HG03521 (cell line): ENCODE results near the gene EEFSEC.

Experiments used
- ATAC-seq: cut with Tn5 transposase; IDR thresholded peaks from one replicate; pipeline ENCODE4 v1.9.1; 2021; ENCODE audit warnings: mild to moderate bottlenecking, moderate library complexity; ENCODE audit not compliant: unreplicated experiment

The EEFSEC gene

DNA sequence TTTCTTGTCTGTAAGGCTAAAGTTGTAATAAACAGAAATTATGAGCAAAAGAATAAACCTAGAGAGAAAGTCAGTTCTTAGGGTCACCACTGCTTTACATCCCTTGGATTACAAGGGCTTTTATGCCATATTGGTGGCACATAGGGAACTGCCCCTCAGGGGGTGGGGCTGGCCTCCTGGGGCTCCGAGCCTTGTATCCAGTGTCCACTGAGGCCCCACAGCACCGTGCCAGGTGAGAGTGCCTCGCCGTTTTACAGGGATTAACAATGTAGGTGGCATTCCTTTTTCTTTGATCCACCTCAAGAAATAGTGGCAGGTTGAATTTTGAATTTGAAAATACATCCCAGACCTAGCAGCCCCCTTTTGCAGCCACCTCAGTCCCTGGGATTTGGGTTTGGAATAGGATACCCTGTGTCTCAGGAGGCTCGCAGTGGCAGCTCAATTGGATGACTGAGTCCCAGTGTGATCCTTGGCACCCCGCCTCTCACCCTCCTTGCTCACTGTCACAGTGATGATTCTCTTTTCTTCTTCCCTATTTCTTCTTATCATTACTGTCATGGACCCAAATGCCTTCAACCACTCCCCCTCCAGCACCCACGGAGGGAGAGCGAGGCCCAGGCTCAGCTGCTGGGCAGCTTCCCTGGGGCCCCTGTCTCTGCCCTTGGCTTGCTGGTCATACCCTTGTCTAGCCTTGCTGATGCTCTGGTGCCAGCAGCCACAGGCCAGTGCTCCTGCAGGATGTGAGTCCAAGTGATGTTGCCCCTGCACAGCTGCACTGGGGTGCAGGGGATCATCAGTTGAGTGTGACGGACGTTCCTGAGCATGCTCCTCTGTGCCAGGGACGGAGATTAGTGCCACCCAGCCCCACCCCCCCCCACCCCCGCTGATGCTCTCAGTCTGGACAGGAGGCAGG, 175.5 kb downstream of the EEFSEC start:
- ATAC-seq, result no peak

DNA sequence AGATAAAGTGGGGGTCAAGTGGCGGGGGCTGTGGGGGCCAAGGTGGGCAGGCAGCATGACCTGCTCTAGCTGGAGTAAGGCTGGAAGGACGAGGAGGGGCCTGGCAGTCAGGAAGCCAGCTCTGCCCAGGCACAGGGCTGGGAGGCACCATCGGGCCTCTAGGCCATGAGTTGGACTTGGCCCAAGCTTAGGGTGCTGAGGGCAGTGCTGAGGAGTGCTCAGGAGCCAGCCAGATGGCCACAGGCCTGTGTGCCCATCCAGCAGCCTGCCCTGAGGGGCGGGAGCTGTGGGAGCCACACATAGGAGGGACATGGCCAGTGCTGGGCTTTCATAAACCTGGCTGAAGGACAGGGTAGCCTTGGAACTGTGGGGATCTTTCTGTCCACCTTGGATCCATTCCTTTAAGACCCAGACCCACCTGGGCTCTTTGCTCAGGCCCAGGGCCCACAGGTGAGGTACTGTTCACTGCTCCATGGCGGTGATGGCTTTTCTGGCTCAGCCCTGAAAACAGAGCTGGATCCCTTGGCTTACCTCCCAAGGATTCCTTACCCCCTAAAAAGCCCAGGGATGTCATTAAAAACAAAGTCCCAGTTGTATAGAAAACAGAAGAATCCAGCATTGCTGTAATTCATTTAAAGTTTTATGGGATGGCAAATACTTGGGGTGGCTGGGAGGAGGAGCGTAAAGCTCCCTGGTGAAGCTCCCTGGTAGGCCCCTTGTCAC, 176.4 kb downstream of the EEFSEC start:
- ATAC-seq, result no peak

DNA sequence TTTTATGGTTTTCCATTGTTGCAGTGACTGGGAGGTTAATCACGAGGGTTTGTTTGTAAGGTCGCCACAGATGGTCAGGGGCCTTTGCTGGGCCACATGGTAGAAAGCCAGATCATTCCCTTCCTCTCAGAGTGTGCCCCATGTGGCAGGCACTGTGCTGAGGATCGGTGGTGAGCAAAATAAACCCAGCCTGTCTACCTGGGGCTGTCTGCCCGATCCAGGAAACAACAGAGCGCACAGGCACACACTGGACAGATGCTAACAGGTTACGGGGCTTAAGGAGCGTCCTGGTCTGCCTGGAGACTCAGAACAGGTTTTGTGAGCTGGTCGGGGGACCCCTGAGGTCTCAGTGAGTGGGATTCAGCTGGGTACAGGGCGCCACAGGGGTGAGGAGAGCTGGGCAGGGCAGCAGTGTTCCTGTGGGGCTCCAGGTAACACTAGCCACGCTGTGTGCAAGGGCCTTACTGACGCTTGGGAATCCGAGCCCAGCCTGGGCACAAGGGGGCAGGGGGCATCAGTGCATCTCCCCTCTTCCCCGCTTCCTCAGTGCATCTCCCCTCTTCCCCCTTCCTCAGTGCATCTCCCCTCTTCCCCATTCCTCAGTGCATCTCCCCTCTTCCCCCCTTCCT, 177.0 kb downstream of the EEFSEC start:
- no peak for ATAC-seq

DNA sequence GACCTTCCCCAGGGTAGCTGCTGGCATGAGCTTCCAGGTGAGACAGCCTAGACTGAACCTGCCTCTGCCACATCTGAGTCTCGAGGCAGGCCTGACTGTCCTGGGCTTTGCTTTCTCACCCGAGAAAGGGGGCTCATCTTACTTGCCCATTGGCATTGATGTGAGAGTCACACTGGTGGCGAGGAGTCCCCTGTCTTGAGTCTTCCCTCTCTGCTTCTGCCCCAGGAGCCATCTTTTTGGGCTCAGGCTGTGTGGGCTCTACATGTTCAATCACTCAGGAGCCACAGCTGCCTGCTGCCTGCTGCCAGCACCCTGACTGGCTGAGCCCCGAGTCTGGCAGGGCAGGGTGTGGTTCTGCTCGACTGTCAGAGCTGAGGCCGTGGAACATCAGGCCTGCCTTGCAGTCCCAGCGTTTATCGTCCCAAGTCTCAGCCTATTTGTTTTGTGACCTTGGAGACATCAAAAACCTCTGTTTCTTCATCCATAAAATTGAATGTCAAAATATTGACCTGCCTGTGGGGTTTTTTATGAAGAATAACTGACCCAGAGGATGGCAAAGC, 180.9 kb downstream of the EEFSEC start:
- ATAC-seq, result no peak

DNA sequence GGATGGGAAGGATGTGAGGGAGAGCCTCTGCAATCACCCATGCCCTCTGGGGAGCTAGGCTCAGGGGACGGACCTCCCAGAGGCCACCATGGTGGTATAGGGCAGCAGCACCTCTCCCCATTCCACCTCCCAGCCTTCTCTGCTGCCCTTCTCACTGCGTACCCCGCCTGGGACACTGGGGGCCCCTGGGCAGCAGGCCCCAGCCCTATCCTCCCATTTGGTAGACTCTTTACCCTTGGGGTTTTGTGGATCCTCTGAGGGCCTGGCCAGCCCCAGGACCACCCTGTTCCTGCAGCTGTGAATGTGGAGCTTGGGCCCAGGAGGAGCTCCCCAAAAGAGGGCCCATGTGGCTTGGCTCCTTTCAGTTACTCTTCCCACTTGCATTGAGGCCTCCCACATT, 181.5 kb downstream of the EEFSEC start:
- ATAC-seq, result no peak

DNA sequence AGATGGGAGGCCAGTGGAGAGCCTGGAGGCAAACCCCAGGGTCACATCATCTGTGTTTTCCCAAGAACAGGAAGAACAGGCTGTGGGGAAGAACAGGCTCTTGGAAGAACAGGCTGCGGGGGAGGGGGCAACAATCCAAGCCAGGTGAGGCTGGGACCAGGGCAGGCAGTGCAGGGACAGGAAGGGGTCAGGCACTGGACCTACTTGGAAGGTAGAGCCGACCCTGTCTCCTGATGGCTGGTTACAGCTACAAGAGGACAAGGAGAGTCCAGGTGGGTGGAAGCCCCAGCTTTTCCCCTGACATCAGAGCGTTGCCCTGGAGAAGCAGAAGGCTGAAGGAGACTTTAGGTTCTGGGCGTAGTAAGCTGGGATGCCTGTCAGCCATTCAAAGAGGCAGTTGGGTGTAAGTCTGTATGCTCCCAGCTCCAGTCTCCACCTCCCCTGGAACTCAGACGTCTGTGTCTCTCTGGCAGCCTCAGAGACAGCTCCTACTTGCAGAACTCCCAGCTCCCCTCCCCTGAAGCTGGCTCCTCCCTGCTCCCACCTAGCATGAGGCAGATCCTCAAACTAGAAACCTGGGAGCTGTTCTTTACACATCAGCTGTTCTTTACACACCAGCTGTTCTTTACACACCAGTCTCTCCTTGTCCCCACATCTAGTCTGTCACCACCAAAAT, 182.5 kb downstream of the EEFSEC start:
- no peak for ATAC-seq

DNA sequence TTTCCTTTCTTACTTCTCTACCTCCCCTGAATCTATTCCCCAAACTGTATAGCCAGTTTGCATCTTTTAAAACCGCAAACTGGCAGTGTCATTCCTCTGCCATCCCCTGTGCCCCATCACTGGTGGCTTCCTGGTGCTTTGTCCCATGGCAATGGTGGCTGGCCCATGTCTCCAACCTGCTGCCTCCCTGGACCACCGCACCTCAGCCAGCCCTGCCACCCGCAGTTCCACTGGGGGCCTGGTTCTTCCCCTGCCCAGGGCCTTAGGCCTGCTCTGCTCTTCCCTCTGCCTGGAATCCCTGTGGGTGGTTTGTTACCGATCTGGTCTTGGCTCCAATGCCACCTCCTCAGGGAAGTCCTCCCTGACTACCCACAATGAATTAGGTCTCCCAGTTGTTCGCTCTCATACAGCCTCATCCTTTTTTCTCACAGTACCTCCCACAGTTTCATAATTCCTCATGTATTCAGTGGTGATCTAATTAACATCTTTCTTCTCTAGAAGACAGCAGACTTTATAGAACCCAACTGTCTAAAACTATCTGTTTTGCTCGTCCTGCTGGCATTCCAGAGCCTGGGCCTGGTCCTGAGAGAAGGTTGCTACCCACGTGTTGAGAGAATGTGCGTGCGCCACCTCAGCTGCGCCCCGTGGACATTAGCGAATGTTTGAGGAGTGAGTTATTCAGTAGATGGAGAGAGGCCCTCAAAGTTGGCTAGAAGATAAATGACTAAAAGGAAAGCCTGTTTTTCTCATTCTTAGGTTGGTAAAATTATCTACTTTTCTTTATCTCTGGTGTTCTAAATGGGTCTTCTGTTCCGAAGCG, 183.3 kb downstream of the EEFSEC start:
- no peak for ATAC-seq

DNA sequence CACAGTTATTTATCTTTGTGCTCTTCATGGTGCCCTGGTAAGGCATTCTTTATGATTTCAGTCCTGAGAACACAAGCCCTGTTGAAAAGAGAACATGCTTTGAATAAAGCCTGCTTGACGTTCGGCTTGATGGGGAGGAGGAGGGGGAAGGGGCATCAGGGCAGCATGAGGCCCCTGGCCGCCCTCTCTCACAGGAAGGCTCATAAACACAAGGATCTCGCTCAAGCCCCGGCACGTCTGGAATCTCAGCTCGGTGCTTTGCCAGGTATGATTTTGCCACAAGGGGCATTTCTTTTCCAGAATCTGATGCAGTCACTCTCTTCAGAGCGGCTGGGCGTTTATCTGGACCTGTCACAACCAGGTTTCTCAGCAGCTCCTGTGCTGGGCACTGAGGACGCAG, 184.0 kb downstream of the EEFSEC start:
- ATAC-seq, result no peak

DNA sequence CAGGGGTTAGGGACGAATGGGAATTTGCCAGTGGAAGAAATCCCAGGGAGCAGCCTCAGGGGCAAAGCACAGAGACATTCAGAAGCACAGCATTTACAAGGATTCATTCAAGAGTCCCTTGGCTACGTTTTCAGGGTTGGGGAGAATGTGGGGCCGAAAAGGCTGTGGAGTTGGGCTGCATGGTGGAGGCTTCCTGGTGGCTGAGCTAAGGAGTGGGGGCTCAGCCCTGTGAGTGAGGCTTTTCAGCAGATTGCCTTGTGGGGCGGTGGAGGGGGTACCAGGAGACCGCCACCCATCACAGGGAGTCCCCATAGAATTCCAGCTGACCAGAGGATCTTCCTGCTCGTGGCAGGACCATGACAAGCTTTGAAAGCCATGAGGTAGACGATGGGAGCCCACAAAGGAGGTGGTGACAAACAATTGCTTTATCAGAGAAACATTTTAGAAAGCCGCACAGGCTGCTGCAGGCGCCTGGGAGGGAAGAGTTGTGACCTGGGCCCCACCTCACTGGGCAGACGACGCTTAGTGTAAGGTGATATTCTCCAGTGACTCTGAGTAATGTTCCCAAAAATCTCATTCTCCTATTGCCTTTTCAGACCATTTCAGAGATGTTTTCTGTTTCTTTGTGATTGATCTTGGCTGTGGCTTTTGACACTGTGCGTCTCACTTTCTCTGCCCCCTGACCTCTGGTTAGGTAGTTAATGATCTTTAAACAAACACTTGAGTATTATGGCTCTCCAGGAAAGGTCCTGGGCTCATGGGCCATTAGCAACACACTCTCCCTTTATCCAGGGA, 185.5 kb downstream of the EEFSEC start:
- ATAC-seq, result no peak

DNA sequence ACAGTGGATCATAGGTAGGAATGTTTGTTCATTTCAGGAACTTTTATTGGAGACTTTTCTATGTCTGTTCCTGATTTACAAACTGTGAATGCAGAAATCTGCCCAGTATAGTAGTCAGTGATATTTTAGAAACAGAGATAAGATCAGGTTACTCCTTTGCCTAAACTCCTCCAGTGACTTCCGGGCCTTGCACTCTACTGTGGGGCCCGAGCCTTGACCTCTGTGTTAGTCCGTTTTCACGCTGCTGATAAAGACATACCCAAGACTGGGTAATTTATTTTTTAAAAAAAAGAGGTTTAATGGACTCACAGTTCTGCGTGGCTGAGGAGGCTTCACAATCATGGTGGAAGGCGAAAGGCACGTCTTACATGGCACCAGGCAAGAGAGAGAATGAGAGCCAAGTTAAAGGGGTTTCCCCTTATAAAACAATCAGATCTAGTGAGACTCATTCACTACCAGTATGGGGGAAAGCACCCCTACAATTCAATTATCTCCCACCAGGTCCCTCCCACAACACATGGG, 186.3 kb downstream of the EEFSEC start:
- no peak for ATAC-seq

DNA sequence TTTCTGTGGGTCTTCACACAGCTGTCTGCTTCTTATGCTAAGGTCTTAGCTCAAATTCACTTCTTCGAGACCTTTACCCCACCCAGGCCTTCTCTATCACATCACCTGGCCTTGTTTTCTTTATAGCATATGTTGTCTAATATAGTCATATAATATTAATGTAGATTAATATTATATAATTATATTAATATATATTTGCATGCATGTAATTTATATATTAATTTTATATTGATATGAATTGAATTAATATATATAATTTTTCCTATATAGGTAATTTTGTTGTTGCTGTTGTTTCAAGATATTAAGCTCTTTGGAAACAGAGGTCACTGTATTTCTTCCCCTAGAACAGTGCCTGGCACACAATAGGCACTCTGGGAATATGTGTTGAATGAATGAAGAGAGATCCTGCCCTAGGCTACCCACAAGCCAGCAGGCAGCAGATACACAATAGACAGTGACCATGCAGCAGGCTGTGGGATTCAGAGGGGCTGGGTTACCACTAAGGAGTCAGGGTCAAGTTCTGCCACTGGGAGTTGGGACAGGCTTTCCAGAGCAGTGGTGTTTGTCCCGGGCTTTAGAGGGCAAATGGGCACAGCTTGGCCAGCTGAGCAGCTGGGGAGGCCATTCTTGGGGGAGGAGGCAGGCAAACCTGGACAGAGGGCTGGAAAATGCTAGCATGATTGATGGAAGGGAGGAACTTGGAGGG, 187.1 kb downstream of the EEFSEC start:
- ATAC-seq, result no peak

DNA sequence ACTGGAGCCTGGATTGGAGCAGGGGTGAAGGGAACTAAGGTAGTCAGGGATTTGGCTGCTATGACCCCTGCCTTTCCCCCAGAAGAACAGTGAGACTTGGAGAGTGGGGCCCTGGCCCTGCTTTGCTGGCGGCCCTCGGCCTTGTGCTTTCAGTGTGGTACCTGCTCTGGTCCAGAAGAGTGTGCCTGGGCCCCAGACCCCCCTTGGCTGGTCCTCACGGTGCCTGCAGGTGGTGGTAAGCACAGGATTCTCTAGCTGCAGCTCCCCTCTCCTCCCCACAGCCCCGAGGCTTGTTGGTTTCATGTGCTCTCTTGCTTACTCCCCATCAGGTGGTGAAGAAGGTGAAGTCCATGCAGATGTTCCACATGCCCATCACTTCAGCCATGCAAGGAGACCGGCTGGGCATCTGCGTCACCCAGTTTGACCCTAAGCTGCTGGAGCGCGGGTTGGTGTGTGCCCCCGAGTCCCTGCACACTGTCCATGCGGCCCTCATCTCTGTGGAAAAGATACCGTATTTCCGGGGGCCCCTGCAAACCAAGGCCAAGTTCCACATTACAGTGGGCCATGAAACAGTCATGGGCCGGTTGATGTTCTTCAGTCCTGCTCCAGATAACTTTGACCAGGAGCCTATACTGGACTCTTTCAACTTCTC, 187.7 kb downstream of the EEFSEC start:
- no peak for ATAC-seq

DNA sequence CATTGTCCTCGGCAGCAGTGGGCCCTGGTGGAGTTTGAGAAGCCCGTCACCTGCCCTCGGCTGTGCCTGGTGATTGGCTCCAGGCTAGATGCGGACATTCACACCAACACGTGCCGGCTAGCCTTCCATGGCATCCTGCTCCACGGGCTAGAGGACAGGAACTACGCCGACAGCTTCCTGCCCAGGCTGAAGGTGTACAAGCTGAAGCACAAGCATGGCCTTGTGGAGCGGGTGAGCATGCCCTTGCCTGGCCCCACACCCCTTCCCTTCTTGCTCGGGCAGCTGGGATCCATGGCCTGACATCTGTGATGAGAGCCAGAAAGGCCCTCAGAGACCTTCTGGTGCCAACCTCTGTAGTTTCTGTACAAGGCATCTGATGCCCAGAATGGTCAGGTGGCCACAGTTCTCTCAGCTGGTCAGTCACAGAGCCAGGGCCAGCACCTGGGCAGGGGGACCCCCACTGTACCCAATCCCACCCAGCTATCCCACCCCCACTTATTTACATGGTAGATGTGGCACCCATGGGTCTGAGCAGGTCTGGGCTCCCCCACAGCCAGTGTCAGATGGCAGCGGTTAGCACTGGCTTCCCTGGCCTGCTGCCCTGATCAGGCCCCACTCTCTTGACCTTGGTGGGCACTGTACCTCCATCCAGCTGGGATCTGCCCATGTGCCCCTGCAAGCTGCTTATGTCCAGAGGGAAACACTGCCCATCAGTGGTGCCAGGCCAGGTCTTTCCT, 188.5 kb downstream of the EEFSEC start:
- no peak for ATAC-seq

DNA sequence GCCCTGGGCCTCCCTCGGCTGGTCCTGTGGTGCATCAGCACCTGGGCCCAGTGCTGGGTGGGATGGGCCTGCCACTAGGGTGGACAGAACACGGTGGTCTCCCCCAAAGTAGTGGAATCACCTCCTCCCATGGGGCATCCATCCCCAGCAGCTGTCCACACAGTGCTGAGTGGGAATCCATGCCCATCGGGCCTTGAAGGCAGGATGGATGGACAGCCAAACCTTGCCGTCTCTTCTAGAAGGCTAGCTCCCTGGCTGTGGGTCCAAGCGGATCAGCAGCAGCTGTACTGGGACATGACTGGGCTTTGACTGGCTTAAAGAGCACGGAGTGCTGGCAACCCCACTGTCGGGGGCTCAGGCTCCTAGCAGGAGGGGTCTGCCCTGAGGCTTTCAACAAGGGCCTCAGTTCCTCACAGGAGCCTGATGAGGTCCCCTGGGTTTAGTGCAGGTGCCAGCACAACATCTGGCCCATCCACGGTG, 189.5 kb downstream of the EEFSEC start:
- no peak for ATAC-seq

DNA sequence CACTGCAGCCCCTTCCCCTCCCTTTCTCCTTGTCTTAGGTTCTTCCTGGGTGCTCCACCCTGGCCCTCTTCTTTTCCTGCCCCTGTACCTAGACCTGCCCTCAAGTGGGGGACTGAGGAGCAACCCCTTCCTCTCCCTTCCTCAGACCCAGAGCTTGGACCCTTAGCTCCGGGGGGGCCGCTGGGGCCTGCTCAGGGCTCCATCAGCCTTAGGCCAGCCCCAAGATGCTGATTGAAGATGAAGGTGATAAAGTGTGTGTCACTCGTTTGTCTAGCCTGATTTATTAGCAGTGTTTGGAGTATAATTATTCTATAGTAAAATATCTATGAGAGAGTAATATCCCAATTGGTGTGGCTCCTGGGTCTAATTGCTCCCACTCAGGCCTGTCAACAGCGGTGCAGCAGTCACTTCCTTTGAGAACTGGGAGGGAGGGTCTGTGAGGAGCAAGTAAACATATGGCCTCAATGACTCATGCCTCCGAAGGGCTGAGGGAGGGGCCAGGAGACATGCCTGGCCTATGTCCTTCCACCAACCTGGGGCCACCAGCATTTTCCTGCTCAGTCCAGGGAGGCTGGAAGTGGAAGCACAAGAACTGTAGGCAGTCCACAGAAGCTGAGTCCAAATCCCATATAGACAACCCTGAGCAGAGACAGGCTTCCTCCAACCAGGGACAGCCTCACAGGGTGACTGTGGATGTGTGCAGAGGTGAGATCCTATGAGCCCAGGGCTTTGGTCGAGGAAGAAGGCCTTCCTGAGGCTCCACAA, 190.2 kb downstream of the EEFSEC start:
- ATAC-seq, result no peak

DNA sequence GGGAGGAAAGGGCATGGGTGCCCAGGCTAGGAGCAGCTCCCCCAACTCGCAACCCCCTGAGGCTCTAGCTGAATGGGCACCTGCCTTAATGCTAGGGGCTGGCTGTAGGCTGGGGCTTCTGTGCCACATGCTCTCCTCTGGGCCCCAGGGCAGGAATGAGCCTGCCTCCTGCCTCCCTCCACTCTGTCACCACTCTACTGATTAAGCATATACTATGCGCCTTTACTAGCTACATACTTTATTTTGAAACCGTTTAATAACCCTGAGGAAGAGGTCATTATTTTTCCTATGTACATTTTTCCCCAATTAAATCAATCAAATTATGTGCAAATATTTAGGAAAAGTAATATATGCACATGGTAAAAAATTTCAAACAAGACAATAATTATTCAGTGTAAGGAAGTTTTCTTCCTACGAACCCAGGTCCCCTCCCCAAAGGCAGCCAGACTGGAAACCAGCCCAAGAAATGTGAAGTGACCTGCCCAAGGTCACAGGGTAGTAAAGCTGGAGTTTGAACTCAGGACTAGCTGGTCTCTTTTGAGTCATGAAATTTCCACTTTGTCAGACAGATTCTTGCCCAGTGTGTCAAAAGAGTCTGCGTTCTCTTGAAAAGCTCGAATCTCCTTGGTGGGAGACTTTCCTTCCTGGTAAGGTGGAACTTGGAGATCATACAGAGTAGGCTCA, 190.9 kb downstream of the EEFSEC start:
- ATAC-seq, result no peak
